GM21723 (cell line): ENCODE results near the gene DPYSL3.

Experiments used
- ATAC-seq: cut with Tn5 transposase; IDR thresholded peaks from one replicate; pipeline ENCODE4 v1.9.1; 2021; ENCODE audit warnings: mild to moderate bottlenecking, moderate library complexity; ENCODE audit not compliant: unreplicated experiment

Gene DPYSL3

GRCh38 chr5:147474140-147474539 lies 35.7 kb downstream of the DPYSL3 start:
- no peak for ATAC-seq

DNA sequence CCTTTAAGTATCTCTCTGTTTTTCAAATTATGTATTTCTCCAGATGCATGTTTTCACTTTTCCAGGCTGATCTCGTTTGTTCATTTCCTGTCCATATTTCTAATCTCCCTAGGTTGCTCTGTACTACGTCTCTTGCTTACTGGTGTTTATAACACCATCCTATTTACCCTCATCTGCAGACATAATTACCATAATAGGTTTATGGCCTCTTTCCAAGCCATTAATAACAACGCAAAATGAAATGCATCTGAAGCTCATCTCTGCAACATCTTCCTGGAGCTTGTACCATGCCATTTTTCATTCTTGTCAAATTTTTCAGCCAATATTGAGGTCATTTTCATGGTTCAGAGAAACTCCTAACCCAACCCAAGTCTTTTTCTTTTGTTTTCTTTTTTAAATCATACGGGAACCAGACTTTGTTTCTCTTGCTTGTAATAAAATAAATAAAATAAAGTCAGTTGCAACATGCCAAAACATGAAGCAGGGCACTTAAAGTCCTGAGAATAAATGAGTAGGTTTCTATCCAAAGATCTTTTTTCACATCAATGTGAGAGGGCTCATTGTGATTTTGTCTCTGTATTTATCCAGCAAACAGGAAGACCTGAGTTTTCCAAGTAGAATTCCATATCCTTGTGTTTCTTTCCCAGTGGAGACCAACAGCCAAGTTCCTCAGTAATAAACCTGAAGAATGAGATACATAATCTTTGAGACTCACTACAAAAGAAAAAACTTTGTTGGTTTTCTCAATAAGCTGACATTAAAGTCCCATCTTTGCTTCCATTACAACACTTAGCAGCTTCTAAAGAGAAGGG lies 37.0 kb downstream of the DPYSL3 start:
- ATAC-seq = no peak

- ATAC-seq = no peak
These were observed 41.8 kb downstream of the DPYSL3 start for GRCh38 chr5:147467973-147468508.

- no peak for ATAC-seq
These were observed 43.4 kb downstream of the DPYSL3 start for GRCh38 chr5:147466360-147466980.

GRCh38 chr5:147465747-147466146 lies 44.1 kb downstream of the DPYSL3 start:
- ATAC-seq = no peak

- no peak for ATAC-seq
These were observed 45.7 kb downstream of the DPYSL3 start for GRCh38 chr5:147464211-147464610.

DNA sequence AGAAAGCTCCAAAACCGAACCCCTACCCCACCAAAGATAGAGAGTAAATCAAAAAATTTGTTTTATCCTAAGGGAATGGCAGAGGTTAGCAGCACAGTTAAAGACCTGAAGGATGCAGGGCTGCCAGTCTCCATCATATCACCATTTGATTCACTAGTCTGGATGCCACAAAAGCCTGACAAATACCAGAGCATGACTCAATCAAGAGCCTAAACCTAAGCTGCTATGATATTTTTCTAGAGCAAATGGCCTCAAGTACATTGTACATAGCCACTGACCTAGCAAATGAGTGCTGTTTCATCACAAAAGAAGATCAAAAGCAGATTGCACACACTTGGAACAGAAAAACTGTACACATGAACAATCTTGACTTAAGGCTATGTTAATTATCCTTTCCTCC lies 48.0 kb downstream of the DPYSL3 start:
- ATAC-seq = no peak

GRCh38 chr5:147460380-147460779 lies 49.5 kb downstream of the DPYSL3 start:
- ATAC-seq = no peak

DNA sequence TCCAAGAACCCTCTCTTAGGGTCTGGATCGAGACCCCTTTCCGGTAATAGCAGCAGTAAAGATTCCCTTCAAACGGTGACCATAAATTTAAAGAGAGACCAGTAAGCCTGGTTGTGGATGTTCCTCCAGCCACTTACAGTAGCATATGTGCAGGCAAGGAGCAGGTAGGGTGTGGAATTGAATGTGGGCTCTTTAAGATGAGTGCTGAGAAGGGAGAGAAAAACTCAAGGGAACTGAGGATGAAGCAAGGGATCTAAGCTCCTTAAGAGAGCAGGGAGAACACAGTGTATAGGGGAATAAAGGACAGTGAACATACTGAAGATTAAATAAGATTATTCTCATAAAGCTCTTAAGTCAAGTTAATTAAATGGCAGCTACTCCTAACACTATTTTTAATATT lies 51.3 kb downstream of the DPYSL3 start:
- ATAC-seq = no peak

DNA sequence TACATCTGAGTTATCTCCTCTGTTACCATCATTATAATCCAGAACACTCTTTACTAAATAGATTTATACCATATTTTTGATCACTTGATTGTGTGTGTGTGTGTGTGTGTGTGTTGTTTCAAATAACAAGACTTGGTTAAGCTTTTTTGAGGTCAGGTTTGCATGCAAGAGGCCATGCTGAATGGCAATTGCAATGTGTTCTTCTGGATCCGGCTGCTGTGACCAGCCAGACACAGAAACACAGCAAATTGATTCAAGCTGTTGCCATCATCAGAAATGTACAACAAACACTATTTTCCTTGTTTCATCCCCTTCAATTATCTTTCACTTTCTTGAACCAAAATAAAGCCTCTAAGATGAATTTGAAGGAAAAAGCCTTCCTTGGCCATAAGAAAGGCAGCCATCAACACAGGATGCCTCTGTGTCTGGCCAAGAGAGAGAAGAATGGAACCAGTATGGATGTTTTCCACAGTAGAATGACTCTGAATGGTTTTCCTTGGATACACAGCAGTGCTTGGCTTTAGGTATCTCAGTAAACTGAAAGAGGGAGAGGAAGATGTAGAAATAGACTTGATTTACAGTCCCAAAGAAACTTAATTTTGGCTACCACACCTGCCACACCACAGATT lies 53.9 kb downstream of the DPYSL3 start:
- no peak for ATAC-seq

DNA sequence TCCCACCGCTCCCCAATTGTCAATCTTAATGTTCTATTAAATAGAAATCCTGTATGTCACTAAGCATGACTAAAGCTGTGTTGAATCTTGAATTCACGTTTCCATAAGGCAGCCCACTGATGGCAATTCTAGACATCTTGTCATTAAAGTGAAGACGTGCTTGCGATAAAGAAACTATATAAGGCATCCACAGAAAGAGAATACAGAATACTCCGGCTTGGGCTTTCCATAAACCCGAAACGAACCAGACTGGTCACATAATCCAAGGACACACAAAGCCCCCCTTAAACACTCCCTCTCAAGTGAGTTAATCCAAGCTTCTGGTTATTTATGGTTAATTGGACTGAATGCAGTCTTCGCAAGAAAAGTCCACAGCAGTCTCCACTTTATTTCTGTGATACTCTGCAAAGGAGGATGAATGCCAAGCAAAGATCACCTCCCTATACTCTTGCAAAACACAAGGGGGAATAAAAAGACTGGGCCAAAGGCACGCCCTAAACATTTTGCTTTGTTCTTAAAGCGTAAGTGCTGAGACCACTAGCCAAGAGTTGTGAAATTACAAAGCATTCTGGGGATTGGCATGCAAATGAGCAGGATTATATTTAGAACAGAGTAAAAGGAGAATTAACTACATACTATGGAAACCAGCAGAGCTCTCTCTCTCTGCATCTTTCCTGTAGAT lies 54.7 kb downstream of the DPYSL3 start:
- ATAC-seq = peak; percentile 50

DNA sequence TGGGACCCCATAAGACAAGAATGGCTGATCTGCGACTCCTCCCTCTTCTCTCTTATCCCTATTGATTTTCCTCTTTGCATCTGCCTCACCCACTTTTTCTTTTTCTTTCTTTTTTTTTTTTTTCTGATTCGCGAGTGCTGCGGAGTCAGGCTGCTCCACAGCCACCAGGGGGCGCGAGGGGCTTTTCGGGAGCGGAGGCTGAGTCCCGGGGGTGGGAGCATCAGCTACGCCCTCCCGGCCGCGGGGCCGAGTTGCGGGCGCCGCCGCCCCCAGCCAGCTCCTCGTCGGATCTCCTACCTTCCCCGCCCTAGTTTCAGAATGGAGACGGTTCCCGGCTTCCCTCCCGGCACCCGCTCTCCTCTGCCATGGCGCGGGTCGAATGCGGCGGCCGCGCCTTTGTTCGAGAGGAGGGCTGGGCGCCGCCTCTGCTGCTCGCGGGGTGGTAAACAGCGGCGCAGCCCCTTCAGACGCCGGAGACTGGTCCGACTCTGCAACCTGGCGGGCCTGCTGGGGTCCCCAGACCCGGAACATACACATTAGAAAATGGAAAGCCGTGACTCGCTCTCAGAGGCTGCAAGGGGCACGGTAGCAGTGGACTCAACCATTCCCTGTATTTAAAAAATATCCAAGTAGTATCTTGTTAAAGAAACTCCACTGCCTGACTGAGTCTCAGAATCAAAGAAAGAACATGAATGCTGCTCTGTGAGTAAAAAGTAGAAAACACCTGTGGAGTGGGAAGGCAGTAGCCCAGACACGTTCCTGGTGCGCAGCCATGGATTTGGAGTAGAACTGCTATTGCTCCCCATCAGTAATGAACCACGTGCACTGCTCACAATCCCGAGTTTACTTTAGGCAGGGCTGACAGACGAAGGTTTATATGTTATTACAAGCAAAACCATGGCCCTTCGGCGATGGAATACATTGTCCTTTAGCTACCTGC lies 55.7 kb downstream of the DPYSL3 start:
- ATAC-seq = peak; percentile 84

DNA sequence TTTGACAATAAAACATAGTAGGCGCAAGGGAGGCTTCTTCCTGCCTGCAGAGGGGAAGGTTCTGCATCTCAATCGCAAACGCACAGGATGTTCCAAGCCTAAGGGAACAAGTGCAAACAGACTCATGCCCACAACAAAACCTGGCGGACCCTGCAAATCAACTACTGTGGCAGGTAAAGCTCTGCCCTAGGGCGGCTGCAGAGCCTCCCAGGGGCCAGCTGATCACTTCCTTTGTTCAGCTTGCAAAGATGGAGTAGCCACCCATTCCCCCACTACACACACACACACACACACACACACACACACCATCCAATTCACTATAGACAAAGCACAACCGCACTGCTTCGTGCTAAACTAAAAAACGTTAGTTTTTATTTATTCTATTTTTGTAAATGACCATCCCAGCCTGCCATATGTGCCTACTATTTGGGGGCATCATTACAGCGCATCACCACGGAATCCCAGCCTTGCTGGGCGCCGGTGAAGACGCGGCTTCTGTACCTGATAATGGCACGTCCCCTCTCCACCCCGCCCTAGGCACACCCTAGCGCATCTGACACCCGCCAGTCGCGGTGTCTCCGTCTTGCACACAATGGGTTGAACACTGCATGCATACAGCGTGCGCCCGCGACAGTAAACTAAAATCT lies 57.6 kb downstream of the DPYSL3 start:
- no peak for ATAC-seq

DNA sequence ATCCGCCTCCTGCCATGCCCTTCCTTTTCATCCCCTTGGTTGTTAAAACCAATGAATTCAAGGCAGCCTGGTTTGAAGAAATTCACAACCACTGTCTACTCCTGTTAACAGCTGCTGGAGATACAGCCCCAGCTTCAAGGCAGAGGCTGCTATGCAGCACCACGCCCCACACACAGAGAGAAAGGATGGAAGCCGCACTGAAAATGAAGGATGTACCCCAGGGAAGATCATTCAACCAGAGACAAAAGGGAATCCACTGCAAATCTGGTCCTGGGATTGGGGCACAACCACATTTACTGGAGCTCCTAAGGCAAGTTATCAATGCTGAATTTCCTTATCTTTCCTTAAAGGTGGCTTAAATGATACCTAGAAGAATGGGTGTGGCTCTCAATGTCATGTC lies 58.7 kb downstream of the DPYSL3 start:
- no peak for ATAC-seq

DNA sequence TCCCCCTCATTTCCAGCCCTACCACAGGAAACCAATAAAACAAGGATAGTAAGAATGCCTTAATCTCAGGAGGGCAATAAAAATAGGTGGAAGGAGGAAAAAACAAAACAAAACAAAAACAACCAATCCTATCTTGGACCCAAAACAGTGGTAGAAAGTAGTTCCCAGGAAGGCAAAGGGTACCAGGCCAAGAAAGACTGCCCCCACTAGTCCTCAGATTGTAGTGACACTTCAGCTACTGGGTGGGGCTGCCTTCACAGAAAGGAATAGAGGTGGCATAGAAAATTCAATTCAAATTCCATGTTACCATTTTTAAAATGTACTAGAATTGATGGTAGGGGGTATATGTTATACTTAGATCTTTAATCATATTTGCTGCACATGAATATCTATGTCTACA lies 59.3 kb downstream of the DPYSL3 start:
- ATAC-seq = no peak

DNA sequence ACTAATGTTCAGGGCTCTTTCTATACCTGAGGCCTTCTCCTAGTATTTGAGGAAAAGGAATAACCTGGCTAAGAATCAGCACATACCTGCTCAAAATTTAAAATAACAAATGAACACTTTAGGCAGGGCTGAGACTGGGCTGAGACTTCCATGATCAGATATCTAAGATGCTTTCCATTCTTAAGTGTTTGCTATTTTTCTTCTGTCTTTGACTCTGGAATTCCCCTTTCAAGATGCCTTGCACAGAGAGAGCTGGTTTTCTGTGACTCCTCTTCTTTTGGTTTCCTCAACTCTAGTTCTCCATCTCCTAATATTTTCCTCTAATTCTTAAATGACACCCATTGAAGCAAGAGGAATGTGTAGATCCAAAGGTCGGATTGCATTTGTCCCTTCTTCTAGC lies 61.1 kb downstream of the DPYSL3 start:
- ATAC-seq = no peak

GRCh38 chr5:147446523-147446922 lies 63.3 kb downstream of the DPYSL3 start:
- ATAC-seq = no peak

DNA sequence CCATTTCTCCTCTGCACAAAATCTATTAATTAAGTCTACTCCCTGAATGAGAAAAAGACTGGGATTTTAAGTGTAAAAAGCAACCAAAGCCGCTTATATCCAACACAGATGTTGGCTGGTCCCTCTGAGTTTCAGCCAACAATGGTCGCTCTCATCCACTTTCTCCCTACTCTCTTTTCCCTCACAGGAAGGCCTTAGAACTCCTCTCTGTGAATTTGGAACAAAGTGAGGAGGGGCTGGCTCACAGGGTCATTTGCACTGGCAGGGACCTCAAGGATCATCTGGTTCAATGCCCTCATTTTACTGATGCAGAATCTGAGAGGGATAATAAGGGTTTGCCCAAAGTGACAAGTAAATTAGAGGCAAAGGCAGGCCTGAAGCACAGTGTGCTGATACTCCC lies 64.0 kb downstream of the DPYSL3 start:
- no peak for ATAC-seq

DNA sequence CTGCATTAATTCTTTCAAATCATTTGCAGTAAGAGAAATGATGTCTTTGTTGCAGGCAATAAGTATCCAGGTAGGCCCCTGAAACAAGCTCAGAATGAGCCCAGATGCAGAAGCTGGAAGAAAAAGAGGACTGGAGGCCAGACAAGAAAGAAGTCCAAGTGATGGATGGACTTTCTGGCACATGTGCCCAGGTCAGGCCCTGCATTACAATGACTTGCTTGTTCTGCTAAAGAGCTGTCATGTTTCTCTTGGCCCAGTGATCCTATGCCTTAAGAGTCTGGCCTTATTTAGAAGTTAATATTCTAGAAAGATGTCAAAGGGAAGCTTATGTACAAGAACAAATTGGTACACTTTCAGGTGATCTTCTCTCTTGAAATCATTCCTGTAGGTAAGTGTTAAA lies 64.8 kb downstream of the DPYSL3 start:
- no peak for ATAC-seq

- no peak for ATAC-seq
These were observed 67.6 kb downstream of the DPYSL3 start for GRCh38 chr5:147442224-147442623.
